GM12878 (cell line): ENCODE measurements around the gene RSF1. TPM values are rescaled to one million over a fixed set of nuclear protein-coding genes. Genes with fewer than 3 reads are reported as not detected.

Source experiments
- ATAC-seq: fragments of 200-7000 bp; cut with Tn5 transposase; 3 replicates; pipeline ENCODE4 v1.9.1; 2020; ENCODE audit warnings: mild to moderate bottlenecking, moderate library complexity
- BruUV-seq: library from RNA; stranded (reverse); fragments of 400-500 nt; replicated peaks from 2 replicates; lab custom pipeline; 2021; lab: Mats Ljungman, UMichigan
- CTCF ChIA-PET: fragments of 300-600 bp; sonication (Branson Sonifier 250); formaldehyde crosslinking; extraction: SDS; loops from one replicate; lab custom pipeline; 2021; ENCODE audit warnings: inconsistent platforms; lab: Yijun Ruan, JAX
- POLR2A ChIA-PET: fragments of 350-600 bp; formaldehyde crosslinking; extraction: SDS; loops from one replicate; lab custom pipeline; 2021; ENCODE audit warnings: inconsistent platforms; lab: Charles Lee
- RAD21 ChIA-PET: fragments of 300-600 bp; sonication (Branson Sonifier 250); formaldehyde crosslinking; loops from one replicate; lab custom pipeline; 2023; ENCODE audit warnings: antibody characterized with exemption; ENCODE audit not compliant: unreplicated experiment; lab: Charles Lee
- SMC1A ChIA-PET: fragments of 300-600 bp; sonication (Branson Sonifier 250); formaldehyde crosslinking; loops from one replicate; lab custom pipeline; 2023; ENCODE audit not compliant: unreplicated experiment, uncharacterized antibody; lab: Charles Lee
- DNase-seq: peaks from one replicate; pipeline ENCODE4 v3.0.0-alpha.2; 2011; ENCODE audit warnings: low read depth, low spot score
- FAIRE-seq: peaks from 3 replicates; lab custom pipeline; 2011; peaks lifted over from hg19 to GRCh38; lab: Jason Lieb, UNC
- H2AFZ ChIP-seq: 2 replicates; pipeline ENCODE4 v1.6.0; 2011; ENCODE audit warnings: low read depth, low read length, control low read depth; ENCODE audit not compliant: control insufficient read depth
- H3K27ac ChIP-seq: 2 replicates; pipeline ENCODE4 v1.5.1; 2011; ENCODE audit warnings: control low read depth; ENCODE audit not compliant: control insufficient read depth, insufficient read depth
- H3K27me3 ChIP-seq, 2 experiments: replicated peaks in 1 of 2; 2 replicates each; pipeline versions ENCODE4 v1.6.0 to v1.6.1; 2011; ENCODE audit warnings: low read length in 1 of 2; ENCODE audit not compliant: control insufficient read depth in 2 of 2, insufficient read depth in 2 of 2
- H3K36me3 ChIP-seq, 2 experiments: 2 replicates each; pipeline ENCODE4 v1.5.1; 2011; ENCODE audit warnings: low read length in 1 of 2; ENCODE audit not compliant: control insufficient read depth in 2 of 2, insufficient read depth in 2 of 2
- H3K4me1 ChIP-seq: 2 replicates; pipeline ENCODE4 v1.6.1; 2011; ENCODE audit warnings: mild to moderate bottlenecking, low read length, moderate library complexity, mixed read lengths; ENCODE audit not compliant: control insufficient read depth, insufficient read depth
- H3K4me2 ChIP-seq: 2 replicates; pipeline ENCODE4 v1.6.0; 2011; ENCODE audit warnings: control low read depth; ENCODE audit not compliant: control insufficient read depth, insufficient read depth
- H3K4me3 ChIP-seq: fragments of 200-600 bp; sonication (generic); 2 replicates; pipeline ENCODE4 v1.5.1; 2016
- H3K79me2 ChIP-seq: 2 replicates; pipeline ENCODE4 v1.6.0; 2011; ENCODE audit warnings: low read length; ENCODE audit not compliant: control insufficient read depth, insufficient read depth
- H3K9ac ChIP-seq: 2 replicates; pipeline ENCODE4 v1.8.0; 2011; ENCODE audit warnings: low read length, control low read depth, mixed read lengths; ENCODE audit not compliant: control insufficient read depth, insufficient read depth
- H3K9me3 ChIP-seq: replicated peaks from 3 replicates; pipeline ENCODE4 v1.5.1; 2011; ENCODE audit warnings: mild to moderate bottlenecking, low read length; ENCODE audit not compliant: control insufficient read depth, insufficient read depth
- H4K20me1 ChIP-seq: 2 replicates; pipeline ENCODE4 v1.6.0; 2011; ENCODE audit not compliant: control insufficient read depth, insufficient read depth
- ATF7 ChIP-seq: fragments of 450-650 bp; IDR thresholded peaks from 2 replicates; pipeline ENCODE4 v1.6.1; 2016; ENCODE audit warnings: low read depth, mild to moderate bottlenecking
- BCL11A ChIP-seq: IDR thresholded peaks from 2 replicates; pipeline ENCODE4 v1.6.1; 2011; ENCODE audit warnings: low read depth, low read length
- CREM ChIP-seq: IDR thresholded peaks from 2 replicates; pipeline ENCODE4 v1.6.1; 2014; ENCODE audit warnings: antibody characterized with exemption, low read depth
- EED ChIP-seq: sonication (generic); IDR thresholded peaks from 2 replicates; pipeline ENCODE4 v1.6.1; 2016; ENCODE audit warnings: antibody characterized with exemption, low read depth
- JUNB ChIP-seq: IDR thresholded peaks from 2 replicates; pipeline ENCODE4 v1.6.1; 2016; ENCODE audit warnings: antibody characterized with exemption, mild to moderate bottlenecking
- MAX ChIP-seq: IDR thresholded peaks from 2 replicates; pipeline ENCODE4 v1.6.1; 2012; ENCODE audit warnings: low read depth, low read length, improper control_type of control experiment
- MEF2A ChIP-seq: IDR thresholded peaks from 2 replicates; pipeline ENCODE4 v1.6.1; 2011; ENCODE audit warnings: low read depth, mild to moderate bottlenecking, low read length, moderate library complexity; ENCODE audit not compliant: insufficient read depth
- PAX5 ChIP-seq: IDR thresholded peaks from 2 replicates; pipeline ENCODE4 v1.6.1; 2011; ENCODE audit warnings: low read depth, low read length, borderline replicate concordance
- RCOR1 ChIP-seq: conservative IDR thresholded peaks from 2 replicates; pipeline ENCODE4 v1.6.1; 2012; ENCODE audit warnings: low read depth, low read length, improper control_type of control experiment
- RELB ChIP-seq: fragments of 450-650 bp; IDR thresholded peaks from 2 replicates; pipeline ENCODE4 v1.6.1; 2017; ENCODE audit warnings: low read depth, mild to moderate bottlenecking, moderate library complexity
- RFX5 ChIP-seq: IDR thresholded peaks from 2 replicates; pipeline ENCODE4 v1.6.1; 2011; ENCODE audit warnings: low read depth, low read length, improper control_type of control experiment
- SIN3A ChIP-seq: IDR thresholded peaks from 2 replicates; pipeline ENCODE4 v1.6.1; 2012; ENCODE audit warnings: low read depth, low read length, improper control_type of control experiment
- SMARCA5 ChIP-seq: fragments of 450-650 bp; IDR thresholded peaks from 2 replicates; pipeline ENCODE4 v1.6.1; 2017; ENCODE audit warnings: mild to moderate bottlenecking
- SUPT20H ChIP-seq: IDR thresholded peaks from 2 replicates; pipeline ENCODE4 v1.6.1; 2011; ENCODE audit warnings: low read depth, mild to moderate bottlenecking, low read length, moderate library complexity, borderline replicate concordance; ENCODE audit not compliant: control insufficient read depth
- USF2 ChIP-seq: IDR thresholded peaks from 2 replicates; pipeline ENCODE4 v1.6.1; 2011; ENCODE audit warnings: low read depth, low read length, improper control_type of control experiment, borderline replicate concordance
- ZBED1 ChIP-seq: IDR thresholded peaks from 2 replicates; pipeline ENCODE4 v1.6.1; 2016; ENCODE audit warnings: borderline replicate concordance
- ZBTB4 ChIP-seq: fragments of 450-650 bp; formaldehyde crosslinking; IDR thresholded peaks from 2 replicates; pipeline ENCODE4 v1.4.0; 2022; ENCODE audit warnings: mild to moderate bottlenecking, moderate library complexity
- ZNF24 ChIP-seq: fragments of 450-650 bp; IDR thresholded peaks from 2 replicates; pipeline ENCODE4 v1.6.1; 2017; ENCODE audit warnings: antibody characterized with exemption, mild to moderate bottlenecking
- ZSCAN29 ChIP-seq: fragments of 450-650 bp; IDR thresholded peaks from 2 replicates; pipeline ENCODE4 v1.6.1; 2017; ENCODE audit warnings: mild to moderate bottlenecking, moderate library complexity
- WGBS: methylation state at CpG from one replicate; pipeline ENCODE4 v1.1.6; 2016; ENCODE audit warnings: low lambda C conversion rate; ENCODE audit not compliant: insufficient replicate concordance, insufficient coverage; ENCODE audit errors: missing lambda C conversion rate; 5-methylcytosine and 5-hydroxymethylcytosine counted together
- in situ Hi-C: fragments of 300-500 bp; cut with MboI; formaldehyde crosslinking; loops from 9 replicates; pipeline ENCODE4 v1.14.3; 2018; ENCODE audit warnings: mixed read lengths
- intact Hi-C: fragments of 100-400 bp; cut with micrococcal nuclease; formaldehyde crosslinking; loops from one replicate; pipeline ENCODE4 v1.14.2; 2022; ENCODE audit not compliant: unreplicated experiment
- polyA plus RNA-seq, 11 experiments: library from polyadenylated mRNA; depleted of rRNA in 4 of 11; unstranded in 6 of 11; stranded (reverse) in 5 of 11; fragments of >200 nt; fragmentation: Nextera tagmentation in 4 of 11; fragmentation: Illumina TruSeq in 1 of 11; extraction: Ambion mirVana in 4 of 11; extraction: Trizol in 1 of 11; gene quantifications; 1 replicate in 1 of 11; 2 replicates in 10 of 11; pipeline versions ENCODE4 v1.2.1 to v1.2.3, GENCODE V29; 2011 to 2016; ENCODE audit warnings: inconsistent platforms in 2 of 11, missing spikeins in 2 of 11, low read depth in 1 of 11
- total RNA-seq, 4 experiments: library from RNA; depleted of rRNA in 3 of 4; stranded (reverse); fragments of >200 nt in 3 of 4; fragmentation: Illumina TruSeq in 1 of 4; extraction: Trizol in 1 of 4; gene quantifications; 2 replicates each; pipeline versions ENCODE4 v1.2.1 to v1.2.3, GENCODE V29; 2013 to 2021

Gene RSF1
- total and polyA plus RNA-seq, 10 of the 15 experiments (the other 5 are each of a cell fraction or from before 2014, with no cell fraction given) = 9.0 to 45.3 (median 30.0) TPM

GRCh38 chr11:77726524-77726923 is 94.0 kb downstream of the RSF1 start (continued):
- peak; percentile 92 for TF ChIP-seq JUNB
- peak; percentile 66 for TF ChIP-seq BCL11A
- TF ChIP-seq CREM = 0 out of 2 replicates have a peak, but pooled peaks have one; percentile 16
- no peak for TF ChIP-seq ZNF24
- no peak for TF ChIP-seq RELB
- TF ChIP-seq USF2 = no peak
- no peak for TF ChIP-seq SUPT20H
- peak; percentile 50; the same call in 1 of the 2 replicates for TF ChIP-seq EED
- 0 out of 2 replicates have a peak, but pooled peaks have one; percentile 43 for TF ChIP-seq SMARCA5

- CTCF ChIA-PET = no interaction called here
- TF ChIP-seq RCOR1 = no peak
- no peak for TF ChIP-seq ZNF24
- TF ChIP-seq MAX = no peak
- TF ChIP-seq RFX5 = no peak
- TF ChIP-seq ATF7 = 0 out of 2 replicates have a peak, but pooled peaks have one; percentile 16
- no peak for TF ChIP-seq MEF2A
- no peak for TF ChIP-seq ZSCAN29
- no peak for TF ChIP-seq BCL11A
- no peak for TF ChIP-seq ZBTB4 (CRISPR knock-in tag)
- TF ChIP-seq SIN3A = no peak
- TF ChIP-seq PAX5 = no peak
- TF ChIP-seq ZBED1 = no peak
These were observed 95.1 kb downstream of the RSF1 start for GRCh38 chr11:77725433-77725832.

More at GRCh38 chr11:77725433-77725832, 95.1 kb downstream of the RSF1 start:
- FAIRE-seq (peak; percentile 92), ATAC-seq (peak; percentile 88), DNase-seq (peak; percentile 68)
- Histone ChIP-seq H3K36me3 (peaks cover 0 to 5% of the 10 kb centered on the region in 2 experiments; a peak in 1 of 4 replicates), H2AFZ (no peak overlapping the region), H3K9me3 (no peaks in the 10 kb centered on the region; the same call in 2 of the 3 replicates), H3K4me1 (peaks cover 14% of the 10 kb centered on the region), H3K4me2 (no peak overlapping the region; the same call in none of the 2 replicates), H3K27me3 (no peaks in the 10 kb centered on the region), H3K4me3 (no peak overlapping the region), H3K27ac (peak overlapping the region; percentile 49), H3K79me2 (peaks cover 2% of the 10 kb centered on the region), H3K9ac (no peak overlapping the region), H4K20me1 (no peaks in the 10 kb centered on the region)
- intact Hi-C loops (loop anchor here (5.0 kb wide), 1 partner anchor 92 kb away; no protein-coding TSS in a partner anchor), in situ Hi-C loops (no loop called here)
- RAD21 ChIA-PET = interaction anchor here (1.2 kb wide), 1 partner anchor 19 kb away, joined by 5 read pairs; no protein-coding TSS in a partner anchor
- BruUV-seq = no TSS peak
- POLR2A ChIA-PET = interaction anchor here (1.5 kb wide), 1 partner anchor 19 kb away, joined by 8 read pairs; no protein-coding TSS in a partner anchor
- SMC1A ChIA-PET = interaction anchor here (0.6 kb wide), 1 partner anchor 59 kb away, joined by 4 read pairs; no protein-coding TSS in a partner anchor
- WGBS = 2% methylated on average over 3 of the region's 3 CpGs
